ENCODE measurements around the gene FAM118B. TPM values are rescaled to one million over a fixed set of nuclear protein-coding genes. Genes with fewer than 3 reads are reported as not detected.

FAM118B gene
- total and polyA plus RNA-seq, 2 of the 4 experiments (the other 2 are of a cell fraction), result 20.0 to 27.2 TPM

GRCh38 chr11:126297004-126297403 is 85.4 kb downstream of the FAM118B start:
- ChIA-PET CTCF (no interaction called here), POLR2A (ENCODE audit: unreplicated experiment) (no interaction called here)
- no peaks in the 10 kb centered on the region for H3K27me3 ChIP-seq (ENCODE audit: control insufficient read depth, insufficient read depth, low read length)
- H3K9me1 ChIP-seq (ENCODE audit: insufficient read depth, low read length), result no peaks in the 10 kb centered on the region
- no peaks in the 10 kb centered on the region for H3K4me1 ChIP-seq (ENCODE audit: control insufficient read depth, insufficient read depth, low read length)
- no peak overlapping the region for H2AK5ac ChIP-seq (ENCODE audit: low read depth, low read length)
- no peak overlapping the region for H3K14ac ChIP-seq (replicated peaks; ENCODE audit: low read depth, low read length)
- no peaks in the 10 kb centered on the region; a peak in 2 of 4 replicates for H3K79me1 ChIP-seq (ENCODE audit: low read depth in 1 of 2, low read length in 2 of 2)
- dilution Hi-C loops (cut with HindIII; ENCODE audit: low sequenced_read_pairs, unreplicated experiment), result no loop called here
- no peak overlapping the region for H3K9ac ChIP-seq (ENCODE audit: low read depth, low read length)
- intact Hi-C loops (cut with micrococcal nuclease), result no loop called here
- no peak overlapping the region for H2BK20ac ChIP-seq (ENCODE audit: low read depth, low read length)
- no peak overlapping the region for H3K27ac ChIP-seq (ENCODE audit: insufficient read depth, low read length)
- H3K18ac ChIP-seq (ENCODE audit: low read depth, low read length), result no peak overlapping the region
- H3K4me3 ChIP-seq (ENCODE audit: insufficient read depth, low read depth, low read length), result no peak overlapping the region
- no peak overlapping the region for H2AK9ac ChIP-seq (replicated peaks; ENCODE audit: low read depth, low read length, poor library complexity)
- no peak overlapping the region for H4K5ac ChIP-seq (ENCODE audit: low read depth, low read length)
- no peak overlapping the region for H3K4ac ChIP-seq (ENCODE audit: low read depth, low read length)
- H4K8ac ChIP-seq (ENCODE audit: low read depth in 2 of 2, low read length in 2 of 2), result no peak overlapping the region
- no peak overlapping the region for H2AFZ ChIP-seq (replicated peaks; ENCODE audit: low read length, poor library complexity)
- H3K36me3 ChIP-seq (ENCODE audit: control insufficient read depth, insufficient read depth, low read length), result peaks cover 18% of the 10 kb centered on the region
- H3K4me2 ChIP-seq (ENCODE audit: low read depth, low read length), result no peak overlapping the region
- H3K56ac ChIP-seq (ENCODE audit: extremely low read depth, insufficient read depth, low read length), result no peak overlapping the region
- no TSS peak for BruUV-seq (replicated peaks)
- no peak overlapping the region for H2BK120ac ChIP-seq (ENCODE audit: low read depth, low read length)
- H2BK5ac ChIP-seq (ENCODE audit: low read depth, low read length, poor library complexity, severe bottlenecking), result no peak overlapping the region
- TF ChIP-seq MAZ (IDR thresholded peaks at IDR 0.05; ENCODE audit: borderline replicate concordance, low read depth, low read length) (no peak), CTCF (conservative IDR thresholded peaks at IDR 0.05; ENCODE audit: low read depth, low read length) (no peak), RCOR1 (IDR thresholded peaks at IDR 0.05; ENCODE audit: insufficient replicate concordance, low read length) (no peak), MXI1 (IDR thresholded peaks at IDR 0.05; ENCODE audit: borderline replicate concordance, low read depth, low read length) (no peak), MAFK (IDR thresholded peaks at IDR 0.05; ENCODE audit: low read depth, low read length) (no peak), FOS (IDR thresholded peaks at IDR 0.05; ENCODE audit: low read depth, low read length) (no peak), CEBPB (IDR thresholded peaks at IDR 0.05; ENCODE audit: low read depth, low read length) (no peak), ELK1 (IDR thresholded peaks at IDR 0.05; ENCODE audit: borderline replicate concordance, low read depth, low read length) (no peak), BHLHE40 (IDR thresholded peaks at IDR 0.05; ENCODE audit: low read depth, low read length) (no peak), CHD1 (IDR thresholded peaks at IDR 0.05; ENCODE audit: low read depth, low read length) (no peak), RAD21 (IDR thresholded peaks at IDR 0.05; ENCODE audit: low read length) (no peak), RFX5 (IDR thresholded peaks at IDR 0.05; ENCODE audit: low read depth, low read length) (no peak), SMC3 (IDR thresholded peaks at IDR 0.05; ENCODE audit: low read depth, low read length) (no peak), POLR2A (IDR thresholded peaks at IDR 0.05; ENCODE audit: low read depth, low read length) (no peak), NFE2L2 (IDR thresholded peaks at IDR 0.05; ENCODE audit: low read depth, low read length) (no peak), USF2 (IDR thresholded peaks at IDR 0.05; ENCODE audit: low read depth, low read length) (no peak)
- ATAC-seq (ENCODE audit: low read depth) (no peak), DNase-seq (no peak)
- H4K91ac ChIP-seq (ENCODE audit: insufficient read depth, low read depth, low read length), result no peak overlapping the region
- no peaks in the 10 kb centered on the region for H3K9me3 ChIP-seq (ENCODE audit: control insufficient read depth, insufficient read depth, low read length)
- H3K23ac ChIP-seq (ENCODE audit: low read depth, low read length), result no peak overlapping the region
- in situ Hi-C loops (cut with MboI; ENCODE audit: low sequenced_read_pairs), result no loop called here
- 82% methylated on average over 2 of the region's 2 CpGs; no CpG with 5 or more reads in 1 of the 2 experiments for WGBS, 2 experiments (ENCODE audit: extremely low coverage in 2 of 2, insufficient read length in 1 of 2)
- no peak overlapping the region for H2BK15ac ChIP-seq (ENCODE audit: low read depth, low read length)
- H4K20me1 ChIP-seq (ENCODE audit: insufficient read depth, low read length), result no peaks in the 10 kb centered on the region
